HEK293 (cell line): Measurements from ENCODE around the gene GALT.

ENCODE experiments used
- CTCF ChIA-PET: fragments of 350-600 bp; formaldehyde crosslinking; extraction: SDS; loops from one replicate; lab custom pipeline; 2021; ENCODE audit warnings: antibody characterized with exemption; lab: Yijun Ruan, JAX
- POLR2A ChIA-PET: fragments of 300-600 bp; formaldehyde crosslinking; extraction: SDS; loops from one replicate; lab custom pipeline; 2020; ENCODE audit warnings: antibody characterized with exemption, inconsistent platforms; lab: Yijun Ruan, JAX
- H3K27ac ChIP-seq: fragments of 200-500 bp; sonication (Bioruptor generic); 2 replicates; pipeline ENCODE4 v1.5.1; 2014; ENCODE audit warnings: low read depth, low read length, control low read depth, inconsistent platforms; ENCODE audit errors: extremely low read depth
- H3K36me3 ChIP-seq, 2 experiments: fragments of 200-500 bp in 1 of 2; sonication (Bioruptor generic) in 1 of 2; 1 replicate in 1 of 2; 2 replicates in 1 of 2; pipeline ENCODE4 v1.5.1; 2014 to 2017; ENCODE audit warnings: inconsistent platforms in 2 of 2, low read length in 2 of 2; ENCODE audit not compliant: control insufficient read depth in 2 of 2, insufficient read depth in 1 of 2
- H3K4me1 ChIP-seq: fragments of 200-500 bp; sonication (Bioruptor generic); 2 replicates; pipeline ENCODE4 v1.5.1; 2014; ENCODE audit warnings: mild to moderate bottlenecking, low read length, inconsistent platforms; ENCODE audit not compliant: control insufficient read depth, insufficient read depth
- H3K4me3 ChIP-seq: 2 replicates; pipeline ENCODE4 v1.5.1; 2011; ENCODE audit warnings: low read depth, mild to moderate bottlenecking, control low read depth, low read length, moderate library complexity
- H3K9me3 ChIP-seq: fragments of 200-500 bp; sonication (Bioruptor generic); 2 replicates; pipeline ENCODE4 v1.5.1; 2014; ENCODE audit warnings: low read depth, low read length, inconsistent platforms; ENCODE audit not compliant: control insufficient read depth, insufficient read depth
- PRDM2 ChIP-seq: fragments of 450-650 bp; formaldehyde crosslinking; IDR thresholded peaks from 2 replicates; pipeline ENCODE4 v1.5.1; 2016; ENCODE audit warnings: missing biosample characterization, missing genetic modification characterization, borderline replicate concordance
- SP3 ChIP-seq: fragments of 450-650 bp; formaldehyde crosslinking; IDR thresholded peaks from 2 replicates; pipeline ENCODE4 v1.5.1; 2016; ENCODE audit warnings: missing biosample characterization, missing genetic modification characterization
- TSHZ1 ChIP-seq: fragments of 450-650 bp; formaldehyde crosslinking; IDR thresholded peaks from 2 replicates; pipeline ENCODE4 v1.5.1; 2016; ENCODE audit warnings: missing biosample characterization, missing genetic modification characterization, borderline replicate concordance
- YY1 ChIP-seq: fragments of 450-650 bp; formaldehyde crosslinking; IDR thresholded peaks from 2 replicates; pipeline ENCODE4 v1.5.1; 2018; ENCODE audit warnings: missing biosample characterization, missing genetic modification characterization
- ZBTB17 ChIP-seq: fragments of 450-650 bp; formaldehyde crosslinking; IDR thresholded peaks from 2 replicates; pipeline ENCODE4 v1.5.1; 2016; ENCODE audit warnings: missing biosample characterization, missing genetic modification characterization
- ZBTB6 ChIP-seq: fragments of 450-650 bp; formaldehyde crosslinking; IDR thresholded peaks from 2 replicates; pipeline ENCODE4 v1.5.1; 2017; ENCODE audit warnings: missing biosample characterization, missing genetic modification characterization
- ZFHX2 ChIP-seq: fragments of 450-650 bp; formaldehyde crosslinking; conservative IDR thresholded peaks from 2 replicates; pipeline ENCODE4 v1.5.1; 2016; ENCODE audit warnings: missing biosample characterization, missing genetic modification characterization
- ZNF138 ChIP-seq: fragments of 450-650 bp; formaldehyde crosslinking; IDR thresholded peaks from 2 replicates; pipeline ENCODE4 v1.5.1; 2016; ENCODE audit warnings: missing biosample characterization, missing genetic modification characterization, borderline replicate concordance
- ZNF148 ChIP-seq: fragments of 450-650 bp; formaldehyde crosslinking; IDR thresholded peaks from 2 replicates; pipeline ENCODE4 v1.5.0; 2017; ENCODE audit warnings: missing biosample characterization, missing genetic modification characterization, borderline replicate concordance
- ZNF18 ChIP-seq: fragments of 450-650 bp; formaldehyde crosslinking; IDR thresholded peaks from 2 replicates; pipeline ENCODE4 v1.5.1; 2016; ENCODE audit warnings: missing biosample characterization, missing genetic modification characterization
- ZNF2 ChIP-seq: fragments of 450-650 bp; formaldehyde crosslinking; IDR thresholded peaks from 2 replicates; pipeline ENCODE4 v1.5.1; 2016; ENCODE audit warnings: missing biosample characterization, missing genetic modification characterization
- ZNF221 ChIP-seq: fragments of 450-650 bp; formaldehyde crosslinking; IDR thresholded peaks from 2 replicates; pipeline ENCODE4 v1.5.1; 2017; ENCODE audit warnings: missing biosample characterization, missing genetic modification characterization, borderline replicate concordance
- ZNF23 ChIP-seq: fragments of 450-650 bp; formaldehyde crosslinking; IDR thresholded peaks from 2 replicates; pipeline ENCODE4 v1.5.1; 2016; ENCODE audit warnings: missing biosample characterization, missing genetic modification characterization, borderline replicate concordance
- ZNF335 ChIP-seq: fragments of 450-650 bp; formaldehyde crosslinking; conservative IDR thresholded peaks from 2 replicates; pipeline ENCODE4 v1.5.1; 2016; ENCODE audit warnings: missing biosample characterization, missing genetic modification characterization
- ZNF514 ChIP-seq: fragments of 450-650 bp; formaldehyde crosslinking; IDR thresholded peaks from 2 replicates; pipeline ENCODE4 v1.5.1; 2016; ENCODE audit warnings: missing biosample characterization, missing genetic modification characterization
- ZNF548 ChIP-seq: fragments of 450-650 bp; formaldehyde crosslinking; IDR thresholded peaks from 2 replicates; pipeline ENCODE4 v1.5.1; 2016; ENCODE audit warnings: missing biosample characterization, missing genetic modification characterization
- ZNF555 ChIP-seq: fragments of 450-650 bp; formaldehyde crosslinking; conservative IDR thresholded peaks from 2 replicates; pipeline ENCODE4 v1.5.1; 2017; ENCODE audit warnings: missing biosample characterization, mild to moderate bottlenecking, missing genetic modification characterization, inconsistent platforms
- ZNF596 ChIP-seq: fragments of 450-650 bp; IDR thresholded peaks from 2 replicates; pipeline ENCODE4 v1.5.0; 2018; ENCODE audit warnings: missing biosample characterization, mild to moderate bottlenecking, missing genetic modification characterization, moderate library complexity
- ZNF621 ChIP-seq: fragments of 450-650 bp; formaldehyde crosslinking; IDR thresholded peaks from 2 replicates; pipeline ENCODE4 v1.5.1; 2017; ENCODE audit warnings: missing biosample characterization, missing genetic modification characterization
- ZNF670 ChIP-seq: fragments of 450-650 bp; formaldehyde crosslinking; IDR thresholded peaks from 2 replicates; pipeline ENCODE4 v1.5.1; 2016; ENCODE audit warnings: missing biosample characterization, missing genetic modification characterization, low read depth

Gene GALT

GRCh38 chr9:34646211-34647083, at the start of gene GALT:
Gene GALT (plus strand): TSS chr9:34646675. CDS start chr9:34646705, 30 bp downstream.
- ChIA-PET CTCF (interaction anchor here (0.6 to 13.3 kb wide), 11 partner anchors 10 to 314 kb away, joined by 3 to 125 read pairs (median 4); partner anchors contain the start of genes CCL19, CCL27, DCTN3 and SIGMAR1), POLR2A (interaction anchor here (0.6 to 5.7 kb wide), 11 partner anchors 8 to 190 kb away, joined by 3 to 90 read pairs (median 4); partner anchors contain the start of genes CCL21, DCTN3 and SIGMAR1)
- Histone ChIP-seq H3K4me3 (peak within 1 kb of the TSS; percentile 82), H3K27ac (peak within 1 kb of the TSS; percentile 84), H3K4me1 (no peaks in the 10 kb centered on the region; the same call in 1 of the 2 replicates), H3K9me3 (no peaks in the 10 kb centered on the region), H3K36me3 (peaks cover 0 to 40% of the 10 kb centered on the region in 2 experiments; a peak in 2 of 3 replicates)
- no peak for TF ChIP-seq ZNF596 (tag by site-specific recombination)
- TF ChIP-seq ZBTB17 (tag by site-specific recombination): peak; percentile 76
- TF ChIP-seq ZNF18 (tag by site-specific recombination): no peak
- TF ChIP-seq ZNF670 (tag by site-specific recombination): no peak
- TF ChIP-seq ZBTB6 (tag by site-specific recombination): peak; percentile 56; the same call in 1 of the 2 replicates
- no peak for TF ChIP-seq YY1 (tag by site-specific recombination)
- TF ChIP-seq ZNF335 (tag by site-specific recombination): peak; percentile 89
- TF ChIP-seq ZNF555: no peak
- TF ChIP-seq TSHZ1 (tag by site-specific recombination): no peak
- no peak for TF ChIP-seq ZNF148 (tag by site-specific recombination)
- TF ChIP-seq ZNF514: no peak
- no peak for TF ChIP-seq ZFHX2 (tag by site-specific recombination)
- no peak for TF ChIP-seq ZNF548 (tag by site-specific recombination)
- no peak for TF ChIP-seq ZNF221
- TF ChIP-seq SP3 (tag by site-specific recombination): peak; percentile 65
- TF ChIP-seq ZNF138 (tag by site-specific recombination): no peak
- no peak for TF ChIP-seq ZNF621
- TF ChIP-seq ZNF23 (tag by site-specific recombination): no peak
- TF ChIP-seq PRDM2 (tag by site-specific recombination): no peak
- TF ChIP-seq ZNF2 (tag by site-specific recombination): peak; percentile 27; the same call in 1 of the 2 replicates
